Lung (tissue), 12 donors: ENCODE results near the gene NTM. TPM values are rescaled to one million over a fixed set of nuclear protein-coding genes. Genes with fewer than 3 reads are reported as not detected.

Source experiments
- ATAC-seq: fragments of 200-7000 bp; cut with Tn5 transposase; one replicate; pipeline ENCODE4 v1.9.1; 2020; ENCODE audit warnings: moderate number of reproducible peaks; ENCODE audit not compliant: insufficient read depth, low FRiP score
- DNase-seq, 3 donors: peaks; one replicate each; pipeline ENCODE4 v3.0.0-alpha.2; 2013 to 2017
- H3K27ac ChIP-seq, 2 donors: one replicate each; pipeline ENCODE4 v1.5.1; 2013; ENCODE audit warnings: mild to moderate bottlenecking in 2 of 2, moderate library complexity in 2 of 2, control low read depth in 1 of 2, inconsistent platforms in 1 of 2, low read depth in 1 of 2, low read length in 1 of 2
- H3K27me3 ChIP-seq, 3 donors: one replicate each; pipeline ENCODE4 v1.5.1; 2013; ENCODE audit warnings: low read length in 2 of 3; ENCODE audit not compliant: control insufficient read depth in 3 of 3, insufficient read depth in 3 of 3
- H3K36me3 ChIP-seq, 4 donors: one replicate each; pipeline ENCODE4 v1.5.1; 2013; ENCODE audit warnings: low read length in 4 of 4, mild to moderate bottlenecking in 1 of 4, moderate library complexity in 1 of 4; ENCODE audit not compliant: control insufficient read depth in 4 of 4, insufficient read depth in 4 of 4
- H3K4me1 ChIP-seq, 5 donors: one replicate each; pipeline ENCODE4 v1.5.1; 2013; ENCODE audit warnings: low read length in 5 of 5, mild to moderate bottlenecking in 2 of 5, moderate library complexity in 1 of 5; ENCODE audit not compliant: control insufficient read depth in 5 of 5, insufficient read depth in 5 of 5
- H3K4me3 ChIP-seq: one replicate; pipeline ENCODE4 v1.5.1; 2013; ENCODE audit warnings: mild to moderate bottlenecking, control low read depth, moderate library complexity
- H3K9ac ChIP-seq, 2 donors: one replicate each; pipeline ENCODE4 v1.5.1; 2013; ENCODE audit warnings: low read length in 2 of 2, control low read depth in 1 of 2; ENCODE audit not compliant: insufficient read depth in 1 of 2
- H3K9me3 ChIP-seq, 4 donors: one replicate each; pipeline ENCODE4 v1.5.1; 2013; ENCODE audit warnings: low read length in 3 of 4, mild to moderate bottlenecking in 1 of 4, moderate library complexity in 1 of 4; ENCODE audit not compliant: control insufficient read depth in 4 of 4, insufficient read depth in 3 of 4
- CTCF ChIP-seq: IDR thresholded peaks from 2 replicates; pipeline ENCODE4 v1.5.1; 2012; ENCODE audit warnings: mild to moderate bottlenecking; ENCODE audit errors: control extremely low read depth, extremely low read depth
- WGBS, 2 donors: extraction: QIAGEN DNeasy Blood & Tissue Kit; methylation state at CpG; one replicate each; pipeline ENCODE4 v1.1.7; 2013; 5-methylcytosine and 5-hydroxymethylcytosine counted together
- polyA plus RNA-seq, 2 donors: library from polyadenylated mRNA; stranded (reverse); fragments of 200-250 nt; gene quantifications; one replicate each; pipeline ENCODE4 v1.2.1, GENCODE V29; 2013
- total RNA-seq, 2 donors: library from RNA; depleted of rRNA in 1 of 2; stranded (reverse); fragments of >200 nt in 1 of 2; gene quantifications; one replicate each; pipeline ENCODE4 v1.2.1, GENCODE V29; 2014 to 2021
- donor health status: control.
- donor health status: control.
- donor health status: Bipolar disorder and iron deficiency.
- donor health status: healthy.
- donor health status: DM: yes; HTN: yes; CAD: no.

The NTM gene
- total and polyA plus RNA-seq, 4 donors = 0.39 to 30.9 (median 7.2) TPM

GRCh38 chr11:131670876-131671275, 300.5 kb downstream of the NTM start:
- H3K36me3 ChIP-seq = no peaks in the 10 kb centered on the region
- H3K9ac ChIP-seq = no peak overlapping the region
- no peak for DNase-seq
- no peaks in the 10 kb centered on the region for H3K9me3 ChIP-seq
- ATAC-seq = no peak
- peaks cover 0 to 3% (median 2%) of the 10 kb centered on the region in 3 donors for H3K27me3 ChIP-seq
- no peak overlapping the region for H3K4me3 ChIP-seq
- 70 to 84% methylated on average over 3 of the region's 3 CpGs for WGBS, 2 donors
- no peak overlapping the region for H3K27ac ChIP-seq
- no peak for TF ChIP-seq CTCF
- peaks cover 0 to 7% (median 0%) of the 10 kb centered on the region in 5 donors for H3K4me1 ChIP-seq

DNA sequence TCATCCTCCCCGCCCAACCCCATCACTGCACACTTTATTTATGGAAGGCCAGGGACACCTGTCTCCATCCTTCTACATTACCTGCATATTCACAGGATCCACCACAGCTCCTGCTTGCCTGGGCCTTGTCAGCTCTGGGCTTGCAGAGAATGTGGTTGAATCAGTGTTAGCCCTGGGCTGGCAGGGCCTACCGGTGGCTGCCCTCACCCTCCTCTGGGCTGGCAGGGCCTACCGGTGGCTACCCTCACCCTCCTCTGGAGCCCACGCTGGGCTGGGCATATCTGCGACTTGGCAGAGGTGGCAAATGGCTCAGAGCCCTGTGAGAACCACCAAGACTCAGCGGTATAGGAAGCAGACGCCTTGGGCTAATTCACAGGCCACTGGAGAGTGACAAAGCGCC, 300.9 kb downstream of the NTM start:
- no peak for TF ChIP-seq CTCF
- Histone ChIP-seq H3K9ac (no peak overlapping the region), H3K9me3 (no peaks in the 10 kb centered on the region), H3K4me1 (peaks cover 0 to 7% (median 0%) of the 10 kb centered on the region in 5 donors), H3K4me3 (no peak overlapping the region), H3K27ac (no peak overlapping the region), H3K36me3 (no peaks in the 10 kb centered on the region), H3K27me3 (peaks cover 2 to 3% (median 3%) of the 10 kb centered on the region in 3 donors)
- ATAC-seq (no peak), DNase-seq (no peak)
- WGBS, 2 donors = 90 to 93% methylated on average over 8 of the region's 8 CpGs

- Histone ChIP-seq H3K36me3 (no peaks in the 10 kb centered on the region), H3K4me3 (no peak overlapping the region), H3K27ac (no peak overlapping the region), H3K9me3 (no peaks in the 10 kb centered on the region), H3K9ac (no peak overlapping the region), H3K4me1 (peaks cover 0 to 7% (median 0%) of the 10 kb centered on the region in 5 donors), H3K27me3 (peaks cover 2 to 6% (median 3%) of the 10 kb centered on the region in 3 donors)
- 83 to 90% methylated on average over 12 of the region's 12 CpGs for WGBS, 2 donors
- ATAC-seq = no peak
- no peak for TF ChIP-seq CTCF
- DNase-seq = no peak
Observed at GRCh38 chr11:131671734-131672133, 301.3 kb downstream of the NTM start.

- no peak overlapping the region for H3K9ac ChIP-seq
- no peak for TF ChIP-seq CTCF
- no peaks in the 10 kb centered on the region for H3K9me3 ChIP-seq
- H3K27me3 ChIP-seq = peaks cover 2 to 6% (median 3%) of the 10 kb centered on the region in 3 donors
- peaks cover 0 to 7% (median 0%) of the 10 kb centered on the region in 5 donors for H3K4me1 ChIP-seq
- no peak overlapping the region for H3K4me3 ChIP-seq
- H3K36me3 ChIP-seq = no peaks in the 10 kb centered on the region
- DNase-seq (no peak), ATAC-seq (no peak)
- no peak overlapping the region for H3K27ac ChIP-seq
- 88 to 92% methylated on average over 15 of the region's 15 CpGs for WGBS, 2 donors
Observed at GRCh38 chr11:131672191-131672590, 301.8 kb downstream of the NTM start.
